NCI-H2171 treated with DMSO at 0.1 percent for 48 hours (cell line): Measurements from ENCODE around the gene KSR1.

Experiments used
- DNase-seq: peaks from one replicate; lab custom pipeline; 2025; lab: John Stamatoyannopoulos, UW

The KSR1 gene

DNA sequence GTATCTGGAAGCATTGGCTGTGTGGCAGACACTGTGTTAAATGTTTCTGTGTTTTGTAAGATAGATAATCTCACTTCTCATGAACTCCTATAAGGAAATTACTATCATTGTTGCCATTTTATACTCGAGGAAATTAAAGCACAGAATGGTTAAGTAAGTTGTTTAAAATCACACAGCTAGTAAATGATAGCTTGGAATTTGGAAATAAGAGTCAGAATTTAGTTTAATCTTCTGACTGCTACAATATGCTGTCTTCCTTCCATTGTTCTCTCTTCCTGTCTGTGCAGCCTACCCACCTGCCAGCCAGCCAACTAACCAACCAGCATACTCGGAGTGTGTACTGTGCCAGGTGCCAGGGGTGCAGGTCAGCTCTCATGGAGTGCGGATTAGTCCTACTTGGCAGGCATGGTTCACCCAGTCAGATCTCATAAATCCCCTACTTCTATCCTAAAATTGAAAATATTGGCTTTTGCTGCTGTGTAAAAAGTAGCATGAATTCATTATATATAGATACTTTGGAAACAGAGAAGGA is 94.8 kb downstream of the KSR1 start:
- no peak for DNase-seq

- DNase-seq: no peak
These were observed 95.5 kb downstream of the KSR1 start for GRCh38 chr17:27551701-27552248.

GRCh38 chr17:27552276-27552732 is 96.1 kb downstream of the KSR1 start:
- no peak for DNase-seq

GRCh38 chr17:27553019-27553511 is 96.8 kb downstream of the KSR1 start:
- no peak for DNase-seq

DNA sequence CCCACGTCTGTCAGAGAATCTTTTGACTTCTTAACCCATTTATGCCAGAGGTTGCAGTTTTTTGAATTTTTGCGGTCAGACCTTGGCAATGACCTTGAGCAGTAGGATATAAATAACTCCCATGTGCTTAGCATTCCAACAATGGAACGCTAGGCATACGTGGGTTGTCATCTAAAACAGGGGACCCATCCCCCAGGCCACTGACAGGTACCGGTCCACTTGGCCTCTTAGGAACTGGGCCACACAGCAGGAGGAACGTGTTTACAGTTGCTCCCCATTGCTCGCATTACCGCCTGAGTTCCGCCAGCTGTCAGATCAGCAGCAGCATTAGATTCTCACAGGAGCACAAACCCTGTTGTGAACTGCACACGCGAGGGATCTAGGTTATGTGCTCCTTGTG is 97.9 kb downstream of the KSR1 start:
- DNase-seq: no peak

DNA sequence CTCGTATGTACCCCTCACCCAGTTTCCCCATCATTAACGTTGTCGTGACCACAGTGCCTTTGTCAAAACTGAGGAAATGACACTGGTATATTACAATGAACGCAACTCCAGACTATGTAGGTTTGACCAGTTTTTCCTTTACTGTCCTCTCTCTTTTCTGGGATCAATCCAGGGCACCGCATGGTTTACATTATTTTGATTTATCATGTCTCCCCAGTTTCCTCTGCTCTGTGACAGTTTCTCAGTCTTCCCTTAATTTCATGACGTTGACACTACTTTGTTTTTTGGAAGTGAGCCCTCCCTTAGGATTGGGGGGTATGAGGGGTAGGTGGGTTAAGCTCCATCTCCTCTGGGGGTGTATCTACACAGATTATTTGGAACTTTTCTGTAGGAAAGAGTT is 98.7 kb downstream of the KSR1 start:
- no peak for DNase-seq

GRCh38 chr17:27555339-27555738 is 99.1 kb downstream of the KSR1 start:
- no peak for DNase-seq

- peak; percentile 20 for DNase-seq
These were observed 102.1 kb downstream of the KSR1 start for GRCh38 chr17:27558341-27558740.

GRCh38 chr17:27558842-27559505 is 102.7 kb downstream of the KSR1 start:
- DNase-seq: no peak

- DNase-seq: peak; percentile 84
These were observed 103.5 kb downstream of the KSR1 start for GRCh38 chr17:27559506-27560481.

GRCh38 chr17:27560668-27561067 is 104.4 kb downstream of the KSR1 start:
- DNase-seq: no peak

- no peak for DNase-seq
These were observed 106.7 kb downstream of the KSR1 start for GRCh38 chr17:27562777-27563455.

DNA sequence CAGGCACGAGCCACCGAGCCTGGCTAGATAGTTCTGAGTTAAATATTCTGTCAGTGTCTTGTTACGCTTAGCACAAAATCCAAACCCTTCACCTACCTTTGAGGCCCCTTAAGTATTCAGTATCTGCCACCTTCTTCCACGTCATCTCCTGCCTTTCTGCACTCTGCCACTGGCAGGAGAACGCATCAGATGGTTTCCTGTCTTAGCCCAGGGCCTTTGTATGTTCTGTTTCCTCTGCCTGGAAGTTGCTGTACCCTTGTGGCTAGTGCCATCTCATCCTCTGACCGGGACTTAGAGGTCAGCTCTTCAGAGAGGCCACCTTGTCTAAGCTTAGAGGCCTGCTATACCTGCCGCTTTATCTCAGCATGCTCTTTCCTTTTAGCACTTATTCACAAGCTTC is 107.3 kb downstream of the KSR1 start:
- no peak for DNase-seq

- DNase-seq: no peak
These were observed 108.2 kb downstream of the KSR1 start for GRCh38 chr17:27564463-27564862.

DNA sequence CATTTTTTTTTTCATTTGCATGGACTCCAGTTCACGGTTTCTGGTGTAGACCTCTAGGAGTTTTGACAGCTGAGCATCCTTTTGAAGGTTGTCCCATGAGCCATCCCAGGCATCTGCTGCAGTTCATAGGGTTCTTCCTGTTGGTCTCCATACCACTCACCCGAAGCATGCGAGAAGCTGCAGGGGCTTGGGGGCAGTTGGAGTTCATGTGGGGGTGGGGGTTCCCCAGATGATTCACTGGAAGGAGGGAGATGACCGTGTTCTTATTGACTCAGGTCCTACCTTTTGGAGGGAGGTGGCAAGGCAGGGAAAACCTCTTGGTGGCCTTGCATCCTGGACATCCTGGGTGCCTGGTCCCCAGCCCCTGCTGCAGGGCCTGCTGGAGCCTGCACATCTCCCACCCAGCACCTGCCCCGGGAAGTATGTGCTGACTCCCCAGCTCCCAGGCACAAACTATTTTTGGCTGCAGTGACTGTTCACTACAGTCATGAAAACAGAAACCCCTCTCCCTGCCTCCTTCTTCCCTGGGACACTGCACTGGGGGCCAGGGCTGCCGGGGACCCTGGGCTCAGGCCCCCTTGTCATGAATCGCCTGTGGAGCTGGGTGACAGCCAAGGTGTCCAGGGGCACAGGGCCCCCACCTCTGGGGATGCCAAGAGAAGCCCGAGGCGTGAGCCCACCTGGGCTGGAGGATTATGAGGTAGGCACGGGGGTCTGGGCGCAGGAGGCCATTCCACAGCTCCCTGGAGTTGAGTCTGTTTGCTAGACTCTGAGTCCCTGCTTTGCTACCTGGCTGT is 109.8 kb downstream of the KSR1 start:
- no peak for DNase-seq

GRCh38 chr17:27566671-27567562 is 110.7 kb downstream of the KSR1 start:
- DNase-seq: no peak

DNA sequence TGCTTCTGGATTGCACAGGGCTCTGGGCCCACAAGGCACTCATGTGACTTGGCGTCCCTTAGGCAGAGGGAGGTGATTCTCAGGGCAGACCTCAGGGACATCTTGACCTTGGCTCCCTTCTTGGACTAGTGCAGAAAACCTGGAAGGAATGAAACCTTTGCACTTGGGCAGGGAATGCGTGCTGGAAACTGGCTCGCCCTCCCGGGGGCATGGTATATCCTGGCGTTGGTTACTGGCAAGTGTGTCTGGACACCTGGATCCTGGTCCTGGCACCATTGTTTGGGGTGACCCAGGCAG is 111.3 kb downstream of the KSR1 start:
- DNase-seq: no peak

- no peak for DNase-seq
These were observed 112.0 kb downstream of the KSR1 start for GRCh38 chr17:27568216-27568615.

GRCh38 chr17:27568811-27569210 is 112.6 kb downstream of the KSR1 start:
- no peak for DNase-seq

DNA sequence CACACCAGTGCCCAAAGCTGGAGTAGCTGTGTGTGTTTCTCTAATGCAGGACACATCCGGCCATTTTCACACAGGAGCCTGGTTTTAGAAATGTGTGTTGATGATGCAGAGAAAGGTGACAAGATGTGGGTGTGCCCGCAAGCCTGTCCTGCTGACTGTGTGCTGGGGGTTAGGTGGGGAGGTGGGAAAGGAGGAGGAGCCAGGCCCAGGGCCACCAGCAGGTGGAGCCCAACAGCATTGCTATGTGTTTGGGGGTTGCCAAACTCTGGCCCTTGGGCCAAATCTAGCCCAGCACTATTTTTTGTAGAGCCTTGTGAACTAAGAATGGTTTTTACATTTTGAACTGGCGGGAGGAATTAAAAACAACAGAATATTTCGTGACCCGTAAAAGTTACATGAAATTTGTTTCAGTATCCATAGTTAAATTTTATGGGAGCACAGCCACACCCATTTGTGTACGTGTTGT is 113.0 kb downstream of the KSR1 start:
- DNase-seq: no peak
